Kidney (tissue), 14 donors: Measurements from ENCODE around the gene CDKL1. TPM values are rescaled to one million over a fixed set of nuclear protein-coding genes. Genes with fewer than 3 reads are reported as not detected.

ENCODE experiments used
- DNase-seq, 5 donors: peaks; one replicate each; pipeline ENCODE4 v3.0.0-alpha.2; 2013 to 2020
- FAIRE-seq: peaks from 2 replicates; lab custom pipeline; 2012; peaks lifted over from hg19 to GRCh38; lab: Jason Lieb, UNC
- H3K27ac ChIP-seq, 2 donors: one replicate each; pipeline ENCODE4 v1.7.0; 2013; ENCODE audit warnings: low read depth in 2 of 2, low read length in 2 of 2, inconsistent platforms in 1 of 2
- H3K27me3 ChIP-seq: one replicate; pipeline ENCODE4 v1.7.1; 2013; ENCODE audit warnings: low read length, inconsistent platforms; ENCODE audit not compliant: control insufficient read depth, insufficient read depth
- H3K36me3 ChIP-seq, 3 donors: one replicate each; pipeline versions ENCODE4 v1.7.0 to v1.7.1; 2013; ENCODE audit warnings: low read length in 3 of 3, control low read depth in 1 of 3, inconsistent platforms in 1 of 3; ENCODE audit not compliant: insufficient read depth in 3 of 3, control insufficient read depth in 2 of 3
- H3K4me1 ChIP-seq, 3 donors: one replicate each; pipeline versions ENCODE4 v1.7.0 to v1.7.1; 2013; ENCODE audit warnings: low read length in 3 of 3, inconsistent platforms in 1 of 3, low read depth in 1 of 3; ENCODE audit not compliant: control insufficient read depth in 2 of 3, insufficient read depth in 2 of 3
- H3K4me3 ChIP-seq, 3 donors: one replicate each; pipeline versions ENCODE4 v1.7.0 to v1.8.1; 2013; ENCODE audit warnings: low read length in 3 of 3, control low read depth in 1 of 3, inconsistent platforms in 1 of 3
- H3K9ac ChIP-seq, 3 donors: one replicate each; pipeline versions ENCODE4 v1.7.0 to v1.7.1; 2013; ENCODE audit warnings: low read length in 3 of 3, control low read depth in 1 of 3, inconsistent platforms in 1 of 3
- H3K9me3 ChIP-seq, 3 donors: one replicate each; pipeline versions ENCODE4 v1.7.0 to v1.7.1; 2013; ENCODE audit warnings: low read length in 3 of 3, control low read depth in 1 of 3, inconsistent platforms in 1 of 3; ENCODE audit not compliant: control insufficient read depth in 2 of 3, insufficient read depth in 1 of 3
- CTCF ChIP-seq: IDR thresholded peaks from 3 replicates; pipeline ENCODE4 v1.5.1; 2012; ENCODE audit warnings: mild to moderate bottlenecking, moderate library complexity, borderline replicate concordance; ENCODE audit not compliant: insufficient read depth; ENCODE audit errors: extremely low read depth
- intact Hi-C: fragments of 100-400 bp; cut with DNase I; formaldehyde crosslinking; loops from one replicate; pipeline ENCODE4 v1.11.1; 2022
- polyA plus RNA-seq: library from polyadenylated mRNA; stranded (reverse); fragments of 350-450 nt; fragmentation: Illumina TruSeq; extraction: RNeasy Lipid Tissue Mini Kit (QIAGEN cat#74804); gene quantifications from one replicate; pipeline ENCODE4 v1.2.3, GENCODE V29; 2014; ENCODE audit warnings: low read depth, low replicate concordance; ENCODE audit not compliant: insufficient read depth
- total RNA-seq: library from RNA; stranded (reverse); fragmentation: NEBNext Ultra II Directional; extraction: Animal tissue kit (Norgen Biotek cat#: 25700); gene quantifications from one replicate; pipeline ENCODE4 v1.2.1, GENCODE V29; 2021
- donor health status: control.
- donor health status: control.
- donor health status: control.
- donor health status: control.
- donor health status: control.
- donor health status: DM: yes; HTN: yes; CAD: no.
- donor health status: Normal renal cell carcinoma (clear cell type).

Gene CDKL1
- total and polyA plus RNA-seq, 2 donors from 2014 or later, result 17.9 to 60.0 TPM

GRCh38 chr14:50312734-50313054 is 84.0 kb downstream of the CDKL1 start:
- Histone ChIP-seq H3K9ac (peak overlapping the region; percentile 39 to 88 (median 51)), H3K27ac (peak overlapping the region; percentile 97)
- intact Hi-C loops, result no loop called here

GRCh38 chr14:50311972-50312733 is 84.5 kb downstream of the CDKL1 start, which contains the start of the genes DMAC2L and L2HGDH:
Gene DMAC2L, plus strand, starts transcription at chr14:50312324. Its CDS starts 9,164 bp downstream, at chr14:50321488.
Gene L2HGDH, minus strand, starts transcription at chr14:50312229. Its CDS starts 79 bp downstream, at chr14:50312150.
- H3K27me3 ChIP-seq, result no peaks in the 10 kb centered on the region
- H3K4me1 ChIP-seq, result peaks cover 0 to 10% (median 10%) of the 10 kb centered on the region in 3 donors
- peak within 1 kb of the TSS; percentile 88 to 92 (median 88) for H3K9ac ChIP-seq
- no peaks in the 10 kb centered on the region for H3K9me3 ChIP-seq
- DNase-seq (peak; percentile 96 to 99 (median 98)), FAIRE-seq (no peak)
- H3K4me3 ChIP-seq, result peak within 1 kb of the TSS; percentile 89 to 97 (median 94)
- TF ChIP-seq CTCF, result no peak
- H3K27ac ChIP-seq, result peak within 1 kb of the TSS; percentile 97
- H3K36me3 ChIP-seq, result no peaks in the 10 kb centered on the region
- intact Hi-C loops, result no loop called here

More at GRCh38 chr14:50312734-50313054, 84.0 kb downstream of the CDKL1 start:
- no peak for DNase-seq
- Histone ChIP-seq H3K27me3 (no peaks in the 10 kb centered on the region), H3K36me3 (no peaks in the 10 kb centered on the region), H3K9me3 (no peaks in the 10 kb centered on the region), H3K4me1 (peaks cover 0 to 10% (median 10%) of the 10 kb centered on the region in 3 donors), H3K4me3 (peak overlapping the region; percentile 65 to 97 (median 81))
- no peak for TF ChIP-seq CTCF
- FAIRE-seq, result no peak

GRCh38 chr14:50311337-50311971 is 85.2 kb downstream of the CDKL1 start:
- FAIRE-seq (no peak), DNase-seq (peak in 2 of 5 donors; percentile 27 to 49)
- TF ChIP-seq CTCF, result peak; percentile 31
- H3K36me3 ChIP-seq, result no peaks in the 10 kb centered on the region
- intact Hi-C loops, result no loop called here
- H3K9me3 ChIP-seq, result no peaks in the 10 kb centered on the region
- peak overlapping the region; percentile 89 to 97 (median 94) for H3K4me3 ChIP-seq
- H3K9ac ChIP-seq, result peak overlapping the region; percentile 88 to 92 (median 88)
- H3K4me1 ChIP-seq, result peaks cover 0 to 10% (median 10%) of the 10 kb centered on the region in 3 donors
- no peaks in the 10 kb centered on the region for H3K27me3 ChIP-seq
- H3K27ac ChIP-seq, result peak overlapping the region; percentile 97
